GM12891 (cell line): Measurements from ENCODE around the gene SIL1.
"Not testable (repeated sequence)": the region's sequence is repeated elsewhere in the genome, so short reads cannot be mapped to it uniquely, and the experiment has no call there.

Experiments
- DNase-seq: peaks from one replicate; pipeline ENCODE4 v3.0.0; 2011; ENCODE audit warnings: low spot score; ENCODE audit not compliant: insufficient read length
- FAIRE-seq: peaks from 2 replicates; lab custom pipeline; 2011; peaks lifted over from hg19 to GRCh38; lab: Jason Lieb, UNC
- PAX5 ChIP-seq: IDR thresholded peaks from 2 replicates; pipeline ENCODE4 v1.6.1; 2011; ENCODE audit warnings: low read length, moderate library complexity, mild to moderate bottlenecking; ENCODE audit not compliant: insufficient read depth, severe bottlenecking
- POLR2A ChIP-seq: IDR thresholded peaks from 2 replicates; pipeline ENCODE4 v1.6.1; 2011; ENCODE audit warnings: low read depth, low read length, control low read depth
- POLR2AphosphoS5 ChIP-seq: IDR thresholded peaks from 2 replicates; pipeline ENCODE4 v1.6.1; 2011; ENCODE audit warnings: low read depth, low read length, control low read depth
- POU2F2 ChIP-seq: IDR thresholded peaks from 2 replicates; pipeline ENCODE4 v1.6.1; 2011; ENCODE audit warnings: low read depth, mild to moderate bottlenecking, control low read depth, low read length, moderate library complexity
- SPI1 ChIP-seq: IDR thresholded peaks from 2 replicates; pipeline ENCODE4 v1.6.1; 2011; ENCODE audit warnings: low read depth, low read length, control low read depth
- TAF1 ChIP-seq: IDR thresholded peaks from 2 replicates; pipeline ENCODE4 v1.6.1; 2011; ENCODE audit warnings: low read depth, low read length, control low read depth

Gene SIL1

DNA sequence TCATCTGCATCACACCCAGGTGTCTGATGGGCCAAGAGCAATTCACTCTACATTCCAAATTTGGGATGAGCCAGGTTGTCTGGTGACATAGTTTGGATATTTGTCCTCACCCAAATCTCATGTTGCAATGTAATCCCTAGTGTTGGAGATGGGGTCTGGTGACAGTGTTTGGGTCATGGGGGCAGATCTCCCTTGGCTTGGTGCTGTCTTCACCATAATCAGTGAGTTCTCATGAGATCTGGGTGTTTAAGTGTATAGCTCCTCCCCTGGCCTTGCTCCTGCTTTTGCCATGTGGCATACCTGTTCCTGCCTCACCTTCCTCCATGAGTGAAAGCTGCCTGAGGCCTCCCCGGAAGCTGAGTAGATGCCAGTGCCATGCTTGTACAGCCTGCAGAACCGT lies 7.4 kb upstream of the SIL1 start:
- FAIRE-seq (no peak), DNase-seq (no peak)
- TF ChIP-seq POU2F2 (no peak), POLR2AphosphoS5 (no peak), PAX5 (no peak), POLR2A (no peak), SPI1 (no peak), TAF1 (no peak)

DNA sequence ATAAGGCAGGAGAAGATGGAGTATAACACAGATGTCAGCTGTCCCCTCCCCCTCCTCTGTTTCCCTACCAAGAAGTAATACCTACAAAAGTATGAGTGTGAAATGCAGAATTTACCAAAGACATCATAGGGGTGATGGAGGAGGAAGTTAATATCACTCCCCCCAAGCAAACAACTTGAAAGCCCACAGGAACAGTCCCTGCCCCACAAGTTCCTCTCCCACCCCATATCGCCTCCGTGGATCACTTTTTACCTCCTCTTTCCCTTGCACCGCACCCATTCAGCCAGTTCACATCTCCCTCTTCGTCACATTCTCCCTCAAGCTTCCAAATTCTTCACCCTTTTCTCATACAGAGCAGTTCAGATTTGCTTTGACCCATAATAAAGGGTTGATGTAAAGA lies 7.0 kb upstream of the SIL1 start:
- no peak for TF ChIP-seq POLR2AphosphoS5
- FAIRE-seq: no peak
- no peak for DNase-seq

DNA sequence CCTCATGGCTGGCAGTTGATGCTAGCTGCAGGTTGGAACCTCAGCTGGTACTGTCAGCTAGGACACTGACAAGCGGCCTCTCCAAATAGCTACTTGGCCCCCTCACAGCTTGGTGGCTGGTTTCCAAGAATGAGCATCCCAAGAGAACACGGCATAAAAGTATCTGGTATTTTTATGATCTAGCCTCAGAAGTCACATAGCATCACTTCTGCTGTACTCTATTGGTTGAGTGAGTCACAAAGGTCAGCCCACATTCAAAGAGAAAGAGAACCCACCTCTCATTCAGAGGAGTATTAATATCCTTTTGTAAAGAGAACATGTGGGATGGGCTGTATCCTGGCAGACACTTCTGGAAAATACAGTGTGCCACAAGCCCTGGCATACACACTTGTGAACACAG lies 6.0 kb upstream of the SIL1 start:
- FAIRE-seq: no peak
- DNase-seq: no peak
- no peak for TF ChIP-seq POU2F2

DNA sequence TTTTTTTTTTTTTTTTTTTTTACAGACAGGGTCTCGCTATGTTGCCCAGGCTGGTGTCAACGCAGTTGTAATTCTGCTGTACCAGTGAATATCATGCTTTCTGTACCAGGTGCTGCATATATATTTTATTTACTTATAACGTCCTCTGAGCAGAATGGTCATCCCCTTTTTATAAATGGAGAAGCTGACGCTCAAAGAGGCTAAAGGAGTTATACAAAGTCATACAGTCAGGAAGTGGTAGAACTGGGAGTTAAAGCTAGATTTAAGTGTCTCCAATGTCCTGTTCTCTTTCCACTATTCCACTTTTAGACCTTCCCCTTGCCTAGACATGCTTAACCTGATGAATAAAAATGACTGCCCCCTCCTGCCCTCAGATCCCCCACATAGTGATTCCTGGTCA lies 1.2 kb upstream of the SIL1 start:
- DNase-seq (no peak), FAIRE-seq (no peak)
- no peak for TF ChIP-seq POLR2A
- no peak for TF ChIP-seq PAX5
- no peak for TF ChIP-seq TAF1

DNA sequence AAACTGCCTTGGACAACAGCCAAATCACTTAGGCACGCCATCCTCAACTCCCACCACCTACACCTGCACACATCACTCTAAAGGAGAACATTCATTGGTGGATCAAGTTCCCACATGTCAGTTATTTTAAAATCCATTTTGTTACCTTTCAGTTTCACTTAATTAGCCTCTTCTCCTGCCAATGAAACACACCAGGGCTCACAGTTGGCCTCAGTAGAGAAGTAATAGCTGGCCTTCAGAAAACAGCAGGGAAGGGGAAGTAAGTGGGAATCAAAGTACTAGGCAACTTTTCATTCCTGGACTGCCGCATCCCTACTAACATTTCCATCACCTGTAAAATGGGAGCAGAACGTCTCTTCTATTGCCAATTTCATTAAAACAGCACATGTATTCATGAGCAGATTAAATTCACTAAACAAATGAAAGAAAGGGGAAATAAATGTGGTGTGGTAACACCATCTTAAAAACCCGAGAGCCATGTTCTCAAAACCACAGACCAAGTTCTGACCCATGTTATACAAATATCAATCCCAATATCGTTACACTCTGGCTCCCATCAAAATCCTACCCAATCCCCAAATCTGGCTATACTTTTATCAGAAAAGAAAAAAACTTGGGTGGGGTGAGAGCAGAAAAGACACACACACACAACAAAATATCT lies 1.7 kb downstream of the SIL1 start:
- DNase-seq: no peak
- no peak for TF ChIP-seq POLR2AphosphoS5
- 0 out of 2 replicates have a peak, but pooled peaks have one; percentile 14 for TF ChIP-seq SPI1
- no peak for FAIRE-seq

DNA sequence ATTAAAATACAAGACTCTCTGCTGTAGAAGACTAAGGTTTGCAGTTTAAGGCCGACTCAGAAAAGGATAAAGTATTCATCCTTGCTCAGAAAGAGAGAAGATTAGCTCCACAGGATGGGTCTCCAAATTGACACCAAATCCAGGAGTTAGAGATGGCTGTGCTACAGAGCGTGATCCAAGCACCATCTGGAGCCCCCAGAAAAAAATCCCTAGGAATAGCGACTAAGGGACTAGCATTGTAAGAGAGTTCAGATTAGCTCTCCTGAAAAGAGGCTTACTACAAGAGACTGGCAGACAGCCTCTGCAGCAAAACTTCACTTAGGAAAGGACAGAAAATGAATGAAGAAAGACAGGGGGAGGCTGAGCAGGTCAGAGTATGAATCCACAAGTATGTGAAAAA lies 3.7 kb downstream of the SIL1 start:
- FAIRE-seq (no peak), DNase-seq (no peak)
- TF ChIP-seq POU2F2 (no peak), POLR2A (no peak), POLR2AphosphoS5 (no peak), TAF1 (no peak), PAX5 (no peak), SPI1 (no peak)

DNA sequence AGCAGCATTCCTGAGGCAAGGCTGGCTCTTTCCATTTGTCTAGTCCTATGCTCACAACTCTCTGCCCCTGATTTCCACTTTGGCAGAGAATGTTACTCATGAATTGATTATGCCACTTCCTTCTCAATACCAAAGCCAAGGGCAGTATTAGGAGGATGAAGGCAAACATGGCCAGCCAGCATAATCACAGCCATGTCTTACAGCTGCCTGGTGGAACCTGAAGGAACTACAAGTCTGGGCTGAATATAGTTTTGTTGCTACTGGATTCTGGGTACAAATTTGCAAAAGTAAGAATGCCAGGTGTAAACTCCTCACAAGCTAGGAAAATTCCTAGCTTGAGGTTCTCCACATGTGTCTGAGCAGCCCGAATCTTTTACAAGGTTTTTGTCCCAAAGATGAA lies 4.2 kb downstream of the SIL1 start:
- DNase-seq (no peak), FAIRE-seq (no peak)
- no peak for TF ChIP-seq SPI1
- no peak for TF ChIP-seq POLR2A
- no peak for TF ChIP-seq PAX5
- no peak for TF ChIP-seq POU2F2
- no peak for TF ChIP-seq POLR2AphosphoS5
- TF ChIP-seq TAF1: no peak

DNA sequence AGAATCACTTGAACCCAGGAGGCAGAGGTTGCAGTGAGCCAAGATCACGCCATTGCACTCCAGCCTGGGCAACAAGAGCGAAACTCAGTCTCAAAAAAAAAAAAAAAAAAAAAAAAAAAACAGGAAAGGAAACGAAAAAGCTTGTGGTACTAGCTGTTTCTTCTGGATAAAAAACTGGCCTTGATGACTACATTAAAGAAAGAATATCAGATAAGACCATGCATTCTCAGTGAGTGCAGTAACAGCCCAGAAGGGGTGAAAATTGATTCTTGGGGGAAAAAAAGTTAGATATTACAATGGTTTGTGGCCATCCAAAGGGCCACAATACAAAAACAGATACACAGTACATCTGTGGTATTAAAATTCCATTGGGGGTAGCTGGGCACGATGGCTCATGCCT lies 5.3 kb downstream of the SIL1 start:
- not testable (repeated sequence) for FAIRE-seq, DNase-seq

DNA sequence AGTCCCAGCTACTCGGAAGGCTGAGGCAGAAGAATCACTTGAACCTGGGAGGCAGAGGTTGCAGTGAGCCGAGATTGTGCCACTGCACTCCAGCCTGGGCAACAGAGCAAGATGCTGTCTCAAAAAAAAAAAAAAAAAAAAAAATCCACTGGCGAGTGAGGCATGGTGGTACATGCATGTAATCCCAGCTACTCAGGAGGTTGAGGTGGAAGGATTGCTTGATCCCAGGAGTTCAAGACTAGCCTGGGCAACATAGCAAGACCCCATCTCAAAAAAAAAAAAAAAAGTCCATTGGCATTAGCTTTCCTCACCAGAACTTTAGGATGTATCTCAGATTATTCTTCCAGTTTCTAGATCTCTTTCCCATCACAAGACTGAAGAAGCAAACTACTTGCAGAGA lies 6.2 kb downstream of the SIL1 start:
- DNase-seq, FAIRE-seq: not testable (repeated sequence)

DNA sequence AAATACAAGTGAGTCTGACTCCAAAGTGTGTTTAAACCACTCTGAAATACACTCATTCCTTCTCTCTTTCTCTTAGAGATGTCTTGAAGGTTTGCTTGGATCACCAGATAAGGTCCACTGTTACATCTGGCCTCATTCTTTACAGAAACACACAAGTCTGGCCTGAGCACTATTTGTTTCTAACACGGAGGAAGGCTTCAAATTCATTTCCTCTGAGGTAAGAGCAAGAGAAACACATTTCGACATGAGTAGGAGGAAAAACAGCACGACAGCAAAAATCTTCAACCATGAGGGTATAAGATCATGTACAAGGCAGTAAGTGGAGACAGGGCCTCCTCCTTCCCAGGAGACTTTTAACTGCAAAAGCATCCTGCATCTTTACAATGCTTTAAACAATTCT lies 8.0 kb downstream of the SIL1 start:
- no peak for TF ChIP-seq POLR2AphosphoS5
- no peak for TF ChIP-seq POU2F2
- no peak for TF ChIP-seq PAX5
- TF ChIP-seq TAF1: no peak
- TF ChIP-seq SPI1: no peak
- TF ChIP-seq POLR2A: no peak
- no peak for DNase-seq
- FAIRE-seq: no peak

DNA sequence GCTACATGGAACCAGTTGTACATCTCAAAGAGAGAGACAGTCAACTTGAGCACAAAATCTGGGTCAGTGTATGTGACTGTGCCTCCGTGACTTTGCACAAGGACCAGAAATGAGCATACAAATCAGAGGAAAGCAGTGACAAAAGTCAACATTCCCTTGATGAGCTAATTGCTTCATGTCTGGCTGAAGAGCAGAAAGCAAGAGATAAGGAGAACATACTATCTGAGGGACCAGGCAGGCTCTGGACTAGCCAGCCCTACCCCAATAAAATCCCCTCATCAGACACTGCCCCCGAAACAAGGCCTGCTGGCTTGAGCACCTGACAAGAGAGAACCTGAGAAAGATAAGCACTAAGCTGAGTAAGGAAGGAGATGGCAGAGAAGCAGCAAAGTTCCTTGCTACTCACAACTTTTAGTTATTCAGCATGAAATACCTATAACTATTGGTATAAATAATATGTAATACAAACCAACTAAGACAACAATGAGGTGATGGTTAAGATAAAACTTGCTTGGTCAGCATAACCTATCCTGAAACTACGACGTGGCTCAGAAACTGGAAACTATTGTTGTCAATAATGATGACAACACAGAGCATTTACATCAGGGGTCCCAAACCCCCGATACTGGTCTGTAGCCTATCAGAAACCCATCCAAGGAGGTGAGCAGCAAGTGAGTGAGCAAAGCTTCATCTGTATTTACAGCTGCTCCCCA lies 9.5 kb downstream of the SIL1 start:
- no peak for DNase-seq
- FAIRE-seq: no peak
- no peak for TF ChIP-seq POLR2AphosphoS5
- no peak for TF ChIP-seq POU2F2
- no peak for TF ChIP-seq PAX5
- TF ChIP-seq POLR2A: no peak
- no peak for TF ChIP-seq TAF1
- no peak for TF ChIP-seq SPI1
